HG03064 (cell line): Measurements from ENCODE around the gene CRNKL1.

Experiments used
- ATAC-seq: cut with Tn5 transposase; IDR thresholded peaks from one replicate; pipeline ENCODE4 v1.9.1; 2021; ENCODE audit warnings: low read depth; ENCODE audit not compliant: unreplicated experiment

The CRNKL1 gene

GRCh38 chr20:19986419-19986818, 65.8 kb downstream of the CRNKL1 start:
- no peak for ATAC-seq
